Activated CD4-positive, alpha-beta T cell treated with anti-CD3 and anti-CD28 coated beads, Interleukin-2, amount 50 U/mL, for 4 hours (primary cell): ENCODE measurements around the gene GABBR2.

Source experiments
- DNase-seq, 2 experiments: peaks; one replicate each; pipeline ENCODE4 v3.0.0-alpha.2; 2020

The GABBR2 gene

DNA sequence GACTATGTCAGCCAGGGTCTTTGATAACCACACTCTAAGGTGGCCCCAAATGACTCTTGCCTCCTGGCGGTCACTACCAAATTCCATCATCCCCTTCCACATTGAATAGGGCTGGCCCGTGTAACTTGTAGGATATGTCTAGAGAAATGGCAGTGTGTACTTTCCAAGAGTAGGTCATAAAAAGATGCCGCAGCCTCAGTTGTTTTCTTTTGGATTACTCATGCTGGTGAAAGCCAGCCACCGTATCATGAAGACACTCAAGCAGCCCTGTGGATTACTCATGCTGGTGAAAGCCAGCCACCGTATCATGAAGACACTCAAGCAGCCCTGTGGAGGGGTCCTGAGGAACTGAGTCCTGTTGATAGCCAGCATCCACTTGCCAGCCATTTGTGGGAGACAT lies 281.2 kb downstream of the GABBR2 start:
- DNase-seq: no peak

DNA sequence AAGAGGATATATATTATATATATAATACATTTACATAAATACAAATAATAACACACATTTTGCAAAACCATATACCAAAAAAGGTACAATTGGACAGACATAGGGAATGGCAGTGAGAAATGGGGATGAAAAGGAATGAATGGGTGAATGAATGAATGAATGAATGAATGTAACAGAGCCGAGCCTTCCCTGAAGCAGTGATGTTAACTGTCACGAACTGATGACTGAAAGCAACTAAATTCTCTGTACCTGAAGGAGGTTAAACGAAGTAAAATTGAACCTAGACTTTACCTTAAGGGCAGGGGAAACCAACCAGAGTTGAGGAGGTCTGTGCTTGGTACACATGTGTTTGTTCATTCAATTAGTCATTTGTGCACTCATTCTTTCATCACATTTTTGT lies 283.7 kb downstream of the GABBR2 start:
- no peak for DNase-seq

DNA sequence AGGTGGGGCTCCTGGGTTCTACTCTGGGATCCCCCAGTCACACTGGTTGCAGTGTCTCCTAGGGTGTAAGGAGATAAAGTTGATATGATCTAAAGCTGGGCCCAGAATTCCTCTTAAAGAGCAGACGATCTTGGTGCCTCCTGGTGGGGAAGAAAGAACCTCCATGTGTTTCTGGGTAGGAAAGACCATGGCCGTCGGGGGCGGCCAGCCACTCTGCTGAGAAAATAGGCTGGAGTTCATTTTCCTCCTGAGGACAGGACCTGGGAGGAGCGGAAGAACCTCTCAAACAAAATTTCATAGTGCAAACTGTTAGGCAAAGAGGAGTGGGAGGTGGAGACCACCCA lies 289.5 kb downstream of the GABBR2 start:
- no peak for DNase-seq

DNA sequence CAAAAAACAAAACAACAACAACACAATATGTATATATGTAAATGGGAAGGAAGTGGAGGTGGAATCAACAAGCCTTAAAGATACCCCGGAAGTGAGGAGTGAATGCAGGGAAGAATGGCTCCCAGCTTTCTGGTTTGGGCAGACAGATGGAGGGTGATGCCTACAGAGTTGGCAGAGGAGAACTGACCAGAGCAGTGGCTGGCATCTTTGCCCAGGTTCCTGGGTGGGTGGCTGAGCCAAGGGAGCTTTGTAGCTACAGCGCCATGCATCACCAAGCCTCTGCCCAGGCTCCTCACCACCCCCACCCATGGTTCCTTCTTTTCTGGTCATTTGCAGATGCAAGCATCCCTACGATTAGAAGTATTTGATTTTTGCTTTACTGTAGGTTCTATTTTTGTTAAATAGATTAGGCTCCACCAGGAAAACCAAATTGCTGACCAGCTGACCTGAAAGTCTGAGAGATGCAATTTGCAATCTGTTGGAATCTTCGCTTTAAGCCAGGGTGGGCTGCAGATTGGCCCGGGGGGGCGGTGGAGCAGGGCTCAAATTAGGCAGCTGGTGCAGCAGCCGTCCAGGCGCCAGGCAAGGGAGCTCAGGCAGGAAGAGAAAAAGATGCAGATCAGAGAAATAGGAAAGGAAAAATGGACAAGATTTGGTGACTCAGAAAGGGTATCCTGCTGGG lies 290.0 kb downstream of the GABBR2 start:
- DNase-seq: no peak

DNA sequence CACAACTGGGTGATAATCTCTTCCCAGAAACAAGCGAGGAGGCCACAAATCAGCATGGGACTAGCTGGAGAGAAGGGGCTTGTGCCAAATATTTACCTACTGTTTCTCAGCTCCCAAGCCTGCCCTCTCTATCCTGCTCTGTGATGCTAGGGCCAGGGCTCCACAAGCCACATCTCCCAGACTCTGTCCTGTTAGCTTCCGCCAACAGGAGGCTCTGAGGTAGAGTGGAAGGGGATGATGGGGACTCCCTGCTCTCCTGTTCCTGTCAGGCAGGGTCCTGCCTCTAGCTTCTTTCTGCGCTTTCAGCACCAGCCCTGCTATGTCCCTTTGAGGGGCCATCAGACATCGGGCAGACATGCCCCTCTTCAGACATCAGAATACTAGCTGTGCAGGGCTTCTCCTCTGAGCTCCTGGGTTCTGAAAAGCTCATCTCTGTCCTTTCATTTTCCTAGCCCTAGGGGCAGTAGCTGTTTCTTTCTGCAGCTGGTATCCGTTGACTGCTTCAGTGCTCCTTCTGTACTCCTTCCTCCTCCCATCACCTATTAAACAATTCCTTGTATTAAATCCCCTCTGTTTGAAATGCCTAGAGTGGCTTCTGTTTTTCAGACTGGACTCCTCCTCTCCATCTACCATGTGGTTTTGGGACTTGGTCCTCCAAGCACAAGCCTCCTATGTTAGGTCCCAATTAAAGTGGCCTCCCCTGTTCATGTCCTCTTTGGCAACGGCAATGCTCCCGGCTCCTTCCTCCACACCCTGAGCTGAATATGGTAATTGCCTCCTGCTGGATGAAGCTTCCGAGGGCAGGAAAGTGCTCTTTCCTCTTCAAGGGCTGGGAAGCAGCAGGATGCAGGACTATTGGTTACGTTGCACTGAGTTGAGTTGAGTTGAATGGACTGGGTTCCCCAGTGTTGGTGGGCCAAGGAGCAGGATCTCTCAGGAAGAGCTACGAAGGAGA lies 292.2 kb downstream of the GABBR2 start:
- DNase-seq: no peak

DNA sequence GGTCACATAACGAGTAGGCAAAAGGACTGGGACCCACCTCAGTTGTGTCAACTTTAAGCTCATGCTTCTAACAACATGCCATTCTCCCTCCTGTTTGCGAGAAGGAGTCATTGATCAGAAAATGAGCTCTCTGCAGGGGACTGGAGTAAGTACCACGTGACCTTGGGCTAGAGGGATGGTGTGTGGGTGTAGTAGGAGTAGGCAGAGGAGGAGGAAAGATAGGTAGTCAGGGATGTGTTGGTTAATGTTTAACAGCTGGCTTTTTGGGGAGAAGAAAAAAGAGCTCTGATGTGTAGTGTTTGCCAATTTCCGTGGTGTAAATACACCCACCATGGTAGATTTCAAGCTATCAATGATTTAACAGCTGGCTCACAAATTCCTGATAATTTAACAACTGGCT lies 293.0 kb downstream of the GABBR2 start:
- DNase-seq: no peak

DNA sequence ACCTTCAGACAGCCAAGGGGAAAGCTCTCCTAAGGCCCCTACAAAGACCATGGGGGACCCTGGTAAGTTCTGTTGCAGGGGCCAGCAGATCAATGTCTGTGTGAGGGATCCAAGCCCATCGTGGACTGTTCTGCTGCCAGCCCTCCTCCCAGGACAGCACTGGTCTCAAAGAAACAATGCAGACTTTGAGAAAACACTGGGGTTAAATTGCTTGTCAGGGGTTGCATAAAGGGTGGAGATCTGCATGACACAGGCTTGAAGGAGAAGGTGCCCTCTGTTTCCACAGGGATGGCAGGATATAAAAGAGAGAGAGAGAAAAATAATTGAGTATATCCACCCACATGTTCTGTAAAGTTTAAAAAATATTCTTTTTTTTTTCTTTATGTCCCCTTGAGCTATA lies 295.7 kb downstream of the GABBR2 start:
- no peak for DNase-seq

DNA sequence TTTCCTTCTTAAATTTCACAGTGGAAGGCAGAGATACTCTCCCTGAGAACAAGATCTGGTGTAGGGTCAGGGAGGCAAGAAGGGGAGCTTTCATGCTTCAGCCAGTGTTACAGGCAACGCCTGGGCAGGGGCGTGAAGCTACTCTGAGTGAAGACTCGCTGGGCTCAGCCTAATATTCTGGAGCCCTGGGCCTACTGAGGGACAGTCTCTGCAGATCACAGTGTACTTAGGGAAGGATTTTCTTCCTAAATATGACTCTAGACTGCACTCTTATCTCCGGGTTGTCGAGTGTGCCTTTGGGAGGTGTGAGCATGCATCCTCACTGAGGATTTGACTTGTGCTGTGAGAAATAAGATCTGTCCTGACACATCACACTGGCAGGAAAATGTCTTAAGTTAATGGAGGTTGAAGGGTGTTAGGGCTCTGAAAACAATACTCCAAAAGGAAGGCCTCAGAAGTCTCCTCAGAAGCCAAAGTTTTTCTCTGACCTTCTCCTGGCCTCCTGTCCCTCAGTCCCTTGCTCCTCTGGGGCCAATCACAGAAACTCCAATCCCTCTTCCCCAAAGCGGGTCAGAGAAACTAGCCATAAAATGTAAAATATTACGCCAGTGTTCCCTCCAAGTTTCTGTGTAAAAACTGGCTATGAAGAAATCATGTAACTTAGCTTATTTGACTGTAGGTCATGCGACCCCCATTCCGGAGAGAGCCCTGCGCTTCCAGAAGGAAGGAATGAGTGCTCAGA lies 296.5 kb downstream of the GABBR2 start:
- no peak for DNase-seq

DNA sequence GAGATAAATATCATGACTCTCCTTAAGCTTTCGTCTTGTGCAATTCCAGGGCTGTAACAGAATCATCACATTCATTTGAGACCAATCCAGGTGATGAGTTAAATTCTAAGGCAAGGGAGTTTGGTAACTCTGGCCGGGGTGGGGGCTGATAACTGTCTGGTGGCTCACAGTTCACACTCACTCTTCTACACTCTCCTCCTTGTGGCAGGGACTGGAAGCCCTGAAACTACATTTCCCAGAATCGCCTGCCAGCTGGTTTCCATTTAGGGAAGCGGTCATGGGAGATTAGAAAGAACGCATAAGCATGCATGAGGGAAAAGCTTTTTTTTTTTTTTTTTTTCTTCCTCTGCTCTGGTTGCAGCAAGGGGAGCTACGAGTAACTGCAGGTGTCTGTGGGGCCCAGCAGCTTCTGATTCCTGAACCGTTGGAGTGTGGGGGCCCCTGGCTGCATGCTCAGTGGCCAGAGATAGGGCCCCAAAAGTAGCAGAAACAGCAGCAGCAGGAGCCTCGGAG lies 298.5 kb downstream of the GABBR2 start:
- DNase-seq: no peak

DNA sequence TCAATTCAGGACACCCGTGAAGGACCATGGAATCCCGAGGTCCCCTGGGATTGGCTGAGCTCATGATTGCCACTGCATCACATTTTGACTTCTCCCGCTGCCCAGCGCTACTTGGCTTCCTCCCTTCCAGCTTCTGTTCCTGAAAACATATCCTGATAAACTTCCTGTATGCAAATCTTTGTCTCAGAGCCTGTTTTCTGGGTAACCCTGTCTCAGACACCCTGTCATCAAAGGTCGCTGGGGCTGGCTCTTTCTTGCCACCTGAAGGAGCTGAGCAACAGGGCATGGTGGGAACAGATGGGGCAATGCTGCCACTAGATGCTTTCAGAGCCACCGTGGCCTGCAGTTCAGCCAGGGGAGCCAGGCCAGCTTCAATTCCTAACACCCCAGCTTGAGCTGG lies 299.0 kb downstream of the GABBR2 start:
- DNase-seq: no peak

DNA sequence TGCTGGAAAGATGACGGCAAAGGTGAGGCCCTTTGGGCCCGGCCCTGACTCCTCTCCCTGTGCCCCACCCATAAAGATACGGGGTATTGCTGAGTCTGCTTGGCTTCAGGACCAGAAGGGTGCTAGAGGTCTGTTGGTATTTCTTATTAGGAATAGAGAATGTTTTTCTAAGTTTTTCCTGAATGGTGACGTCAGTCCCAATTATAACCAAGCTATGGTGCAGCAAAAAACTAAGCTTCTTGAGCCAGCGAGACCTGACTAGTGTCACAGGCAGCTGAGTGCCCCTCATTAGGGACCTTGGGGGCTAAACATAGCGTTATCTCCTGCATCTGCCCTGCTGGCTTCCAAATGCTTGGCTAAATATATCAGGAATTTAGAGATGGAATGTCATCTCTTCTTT lies 302.3 kb downstream of the GABBR2 start:
- no peak for DNase-seq

DNA sequence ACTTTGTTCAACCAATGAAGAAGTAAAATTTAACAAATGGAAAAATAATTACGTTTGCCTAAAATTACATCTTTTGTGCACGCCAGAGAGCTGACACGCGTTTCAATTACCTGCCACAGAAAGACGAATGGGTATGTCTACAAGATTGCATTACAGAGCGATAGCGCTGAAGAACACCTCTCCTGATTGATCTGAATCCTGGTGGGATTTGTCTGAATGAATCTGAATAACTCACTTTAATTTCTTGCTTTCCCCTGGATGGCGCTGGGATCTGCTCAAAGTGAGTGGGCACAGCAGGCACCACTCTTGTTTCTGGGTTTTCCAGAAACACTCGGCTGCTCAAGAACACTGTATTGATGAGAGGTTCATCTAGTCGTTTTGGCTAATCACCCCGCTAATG lies 304.5 kb downstream of the GABBR2 start:
- no peak for DNase-seq

DNA sequence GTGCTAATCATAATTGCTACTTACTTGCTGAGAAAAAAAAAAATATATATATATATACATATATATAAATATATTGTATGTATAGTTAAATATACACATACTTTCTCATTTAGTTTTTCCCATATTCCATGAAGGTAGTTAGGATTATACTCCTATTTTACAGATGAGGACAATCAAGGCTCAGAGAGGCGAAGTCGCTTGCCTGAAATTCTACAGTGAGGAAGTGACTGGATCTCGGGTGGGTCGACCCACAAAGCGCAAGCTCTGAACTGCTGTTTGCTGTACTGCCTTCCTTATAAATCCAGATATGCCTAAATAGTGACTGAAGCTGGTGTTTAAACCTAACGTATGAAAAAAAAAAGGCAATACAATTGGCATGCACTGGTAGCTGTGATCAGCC lies 305.0 kb downstream of the GABBR2 start:
- no peak for DNase-seq

DNA sequence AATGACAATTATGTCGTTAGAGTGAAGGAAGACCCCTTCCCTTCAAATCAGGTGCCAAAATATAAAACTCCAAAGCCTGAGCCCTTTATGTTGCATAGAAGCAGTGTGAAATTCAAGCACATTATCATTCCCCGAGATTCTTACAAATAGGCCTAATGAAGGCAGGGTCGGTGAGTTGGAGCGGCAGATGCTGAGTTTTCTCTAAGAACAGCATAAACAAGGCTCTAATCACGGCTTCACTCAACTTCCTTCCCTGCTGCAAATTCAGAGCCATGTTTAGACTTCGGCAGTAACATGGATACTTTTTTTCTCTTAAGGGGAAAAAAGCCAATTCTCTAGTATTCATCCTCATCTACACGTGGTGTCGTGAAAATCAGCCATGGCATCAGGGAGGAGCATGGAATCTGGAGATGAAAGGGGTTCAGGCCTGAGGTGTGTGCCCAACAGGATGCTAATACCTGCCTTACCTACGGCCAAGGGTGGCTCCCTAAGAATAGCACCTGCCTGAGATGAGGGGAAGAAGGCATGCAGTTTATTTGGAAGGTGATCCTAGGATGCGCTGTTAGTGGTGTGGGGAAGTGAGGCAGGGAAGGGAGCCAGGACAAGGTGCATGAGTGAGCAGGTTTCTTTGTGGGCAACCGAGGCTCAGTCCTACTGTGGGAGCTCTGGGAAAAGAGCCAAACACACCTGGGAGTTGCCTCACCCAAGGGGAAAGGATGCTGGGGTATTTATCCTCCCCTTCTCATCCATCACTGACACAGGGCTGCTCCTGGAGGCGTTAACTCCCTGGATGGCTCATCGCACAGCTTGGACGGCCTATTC lies 306.5 kb downstream of the GABBR2 start:
- DNase-seq: no peak

DNA sequence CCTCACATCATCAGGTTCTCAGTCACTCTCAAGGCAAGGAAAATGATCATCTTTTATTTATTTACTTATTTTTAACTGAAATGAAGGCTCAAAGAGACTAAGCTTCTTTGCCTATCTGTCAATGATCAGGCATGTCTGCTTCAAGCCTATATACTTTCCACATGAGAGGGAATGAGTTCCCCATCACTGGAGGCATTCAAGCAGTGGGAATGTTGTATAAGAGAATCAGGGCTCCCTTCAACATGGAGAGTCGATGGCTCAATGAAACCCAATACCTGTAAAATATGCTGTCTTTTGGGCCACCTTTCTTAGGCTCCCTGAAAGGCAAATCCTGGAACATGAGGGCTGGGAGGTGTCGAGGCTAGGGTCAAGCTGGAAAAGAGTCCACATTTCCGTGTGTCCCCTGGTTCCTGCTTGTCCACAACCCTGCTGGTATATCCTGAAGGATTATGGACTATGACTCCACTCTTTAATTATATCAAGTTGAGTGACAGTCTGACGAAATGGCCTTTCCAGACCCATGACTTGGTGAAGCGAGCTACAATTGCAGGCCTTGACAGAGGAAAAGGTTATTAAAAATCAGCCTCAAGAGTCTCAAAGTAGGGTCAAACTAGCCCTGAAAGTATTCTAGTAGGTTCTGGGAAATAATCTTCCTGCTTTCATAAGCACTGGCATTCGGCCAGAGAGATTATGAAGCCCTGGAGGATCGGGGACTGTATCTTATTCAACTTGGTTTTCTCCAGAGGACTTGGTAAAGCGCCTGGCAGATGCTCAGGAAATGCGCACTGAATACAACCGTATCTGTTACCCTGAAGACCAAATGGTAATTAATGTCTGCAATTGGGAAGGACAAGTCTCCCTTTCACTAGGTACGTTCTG lies 307.4 kb downstream of the GABBR2 start:
- no peak for DNase-seq

DNA sequence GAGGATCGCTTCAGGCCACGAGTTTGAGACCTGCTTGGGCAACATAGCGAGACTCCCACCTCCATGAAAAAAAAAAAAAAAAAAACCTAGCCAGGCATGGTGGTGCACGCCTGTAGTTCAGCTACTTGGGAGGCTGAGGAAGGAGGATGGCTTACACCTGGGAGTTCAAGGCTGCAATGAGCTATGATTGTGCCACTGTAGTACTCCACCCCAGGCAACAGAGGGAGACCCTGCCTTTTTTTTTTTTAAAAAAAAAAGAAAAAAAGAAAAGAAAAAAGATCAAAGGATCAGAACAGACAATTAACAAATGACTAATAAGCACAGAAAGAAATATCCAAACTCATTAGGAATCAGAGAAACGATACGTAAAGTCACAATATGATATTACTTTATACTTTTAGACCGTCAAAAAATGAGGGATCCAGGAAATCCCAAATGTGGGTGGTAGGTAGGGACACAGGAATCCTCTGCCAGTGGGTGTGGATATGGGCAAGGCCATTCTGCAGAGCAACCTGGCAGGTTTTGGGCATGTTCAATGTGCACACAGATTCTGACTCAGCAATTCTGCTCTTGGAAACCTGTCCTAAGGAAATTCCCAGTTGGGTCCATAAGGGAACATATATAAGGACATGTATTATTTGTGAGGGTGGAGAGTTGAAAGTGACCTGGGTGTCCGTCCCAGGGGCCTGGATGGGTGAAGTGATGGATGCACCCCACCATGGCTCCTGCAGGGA lies 308.6 kb downstream of the GABBR2 start:
- DNase-seq: no peak

DNA sequence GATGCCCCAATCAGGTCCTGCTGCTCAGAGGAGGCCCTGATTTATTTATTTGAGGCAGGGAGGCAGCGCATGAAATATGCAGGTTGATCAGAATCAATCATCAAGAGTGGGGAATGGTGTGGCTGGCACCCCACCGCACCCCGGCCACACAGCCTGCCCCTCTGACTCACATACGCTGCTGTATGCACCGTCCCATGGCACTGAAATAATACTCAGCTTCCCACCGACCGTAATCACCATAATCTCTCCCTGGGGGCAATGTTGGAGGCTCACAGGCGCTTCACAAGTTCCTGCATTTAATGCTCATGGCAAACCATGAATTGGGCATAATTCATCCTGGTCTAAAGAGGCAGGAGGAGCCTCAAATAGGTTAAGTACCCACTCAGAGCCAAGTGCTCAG lies 312.1 kb downstream of the GABBR2 start:
- DNase-seq: no peak

DNA sequence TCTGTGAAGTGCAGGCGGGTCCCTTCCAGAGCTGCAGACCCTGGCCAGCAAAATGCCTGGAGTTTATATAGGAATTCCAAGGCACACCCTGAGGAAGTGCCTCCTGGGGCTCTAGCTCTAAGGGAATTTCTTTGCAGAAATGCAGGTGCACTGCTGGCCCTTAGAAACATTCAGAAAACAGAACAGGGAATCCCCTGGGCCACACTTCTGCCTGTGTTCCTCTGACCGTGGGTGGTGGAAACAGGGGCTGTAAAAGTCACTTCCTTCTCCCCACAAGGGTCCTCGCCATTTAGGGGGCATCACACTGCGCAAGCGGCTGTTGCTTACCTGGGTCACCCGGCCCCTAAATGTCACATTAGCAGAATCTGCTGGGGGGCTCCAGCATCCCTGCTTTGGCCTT lies 312.5 kb downstream of the GABBR2 start:
- DNase-seq: no peak

DNA sequence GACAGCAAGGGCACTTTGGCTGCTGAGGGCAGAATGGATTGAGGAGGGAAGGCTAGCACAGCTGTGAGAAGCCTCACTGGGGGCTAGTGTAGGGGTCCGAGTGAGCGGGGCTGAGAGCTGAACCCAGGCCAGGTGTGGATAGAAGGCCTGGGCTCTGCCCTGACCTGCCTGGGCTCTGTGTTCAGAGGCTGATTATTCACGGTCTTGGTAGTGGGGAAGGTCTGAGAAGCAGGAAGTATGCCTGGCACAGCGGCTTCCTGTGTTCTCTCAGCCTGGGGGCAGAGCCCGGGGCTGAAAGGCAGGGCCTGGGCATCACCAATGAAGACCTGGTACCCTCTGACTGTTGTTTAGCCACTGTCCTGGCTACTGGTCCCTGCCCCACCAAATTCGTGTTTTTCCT lies 316.9 kb downstream of the GABBR2 start:
- no peak for DNase-seq

DNA sequence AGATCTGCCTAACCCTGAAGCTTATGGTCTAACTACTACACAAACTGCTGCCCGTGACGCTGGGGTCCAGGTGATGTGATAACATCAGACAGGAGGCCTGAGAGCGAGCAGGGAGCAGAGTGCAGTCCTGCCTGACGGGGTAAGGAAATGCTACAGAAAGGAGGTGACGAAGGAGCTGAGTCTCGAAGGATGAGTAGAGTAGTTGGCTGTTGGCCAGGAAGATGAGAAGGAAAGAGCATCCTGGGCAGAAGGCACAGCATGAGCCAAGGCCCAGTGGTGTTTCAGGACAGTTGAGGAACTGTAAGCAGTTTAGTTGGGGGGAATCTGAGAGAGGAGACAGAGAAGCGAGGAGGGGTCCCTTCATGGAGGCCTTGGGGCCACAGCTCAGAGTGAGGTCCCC lies 317.3 kb downstream of the GABBR2 start:
- DNase-seq: no peak

DNA sequence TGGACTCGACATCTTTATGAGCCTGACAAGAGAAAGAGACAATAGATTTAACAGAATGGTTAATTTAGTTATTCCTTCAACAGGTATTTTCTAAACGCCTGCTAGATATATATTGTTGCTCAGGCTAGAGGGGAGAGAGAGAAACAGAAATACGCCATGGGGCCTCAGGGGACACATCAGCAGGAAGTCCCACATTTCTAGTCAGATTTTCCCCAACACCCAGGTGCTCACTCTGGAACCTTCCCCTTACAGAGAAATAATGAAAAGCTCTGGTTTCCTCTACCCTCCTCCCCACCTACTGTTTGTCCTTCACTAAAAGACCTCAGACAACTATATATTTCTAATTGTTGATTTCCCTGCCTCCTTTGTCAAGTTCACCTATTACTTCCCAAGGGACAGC lies 323.0 kb downstream of the GABBR2 start:
- no peak for DNase-seq
